Type B pancreatic cell (in vitro differentiated cells): ENCODE data around the gene ZDHHC11B. TPM values are rescaled to one million over a fixed set of nuclear protein-coding genes. Genes with fewer than 3 reads are reported as not detected.
A peak's percentile ranks its signal among the peaks of the same experiment; 100 is the strongest.

Experiments used
- DNase-seq: peaks from one replicate; pipeline ENCODE4 v3.0.0; 2021; ENCODE audit warnings: mixed read lengths; ENCODE audit not compliant: unreplicated experiment; ENCODE audit errors: extremely low spot score
- H3K27ac Mint-ChIP-seq: 2 replicates; pipeline ENCODE4 v1.8.0; 2021; ENCODE audit warnings: mild to moderate bottlenecking, mixed read lengths
- H3K27me3 Mint-ChIP-seq: 2 replicates; pipeline ENCODE4 v1.8.0; 2021; ENCODE audit warnings: mixed read lengths
- H3K36me3 Mint-ChIP-seq: 2 replicates; pipeline ENCODE4 v1.8.0; 2021; ENCODE audit warnings: mixed read lengths
- H3K4me1 Mint-ChIP-seq: one replicate; pipeline ENCODE4 v1.8.0; 2021; ENCODE audit warnings: mixed read lengths; ENCODE audit not compliant: unreplicated experiment
- H3K4me3 Mint-ChIP-seq: 2 replicates; pipeline ENCODE4 v1.8.0; 2021; ENCODE audit warnings: mild to moderate bottlenecking, mixed read lengths
- H3K9me3 Mint-ChIP-seq: 2 replicates; pipeline ENCODE4 v1.8.0; 2021; ENCODE audit warnings: mixed read lengths
- CTCF ChIP-seq: fragments of 200-600 bp; sonication (generic); conservative IDR thresholded peaks from 2 replicates; pipeline ENCODE4 v1.5.0; 2021; ENCODE audit warnings: antibody characterized with exemption, mild to moderate bottlenecking
- total RNA-seq: library from RNA; stranded (reverse); gene quantifications from 2 replicates; pipeline ENCODE4 v1.2.1, GENCODE V29; 2021; ENCODE audit warnings: low replicate concordance

ZDHHC11B gene
- total RNA-seq, 1 donor from 2014 or later = 4.0 TPM

- no peak overlapping the region for H3K4me3 Mint-ChIP-seq
- H3K9me3 Mint-ChIP-seq = no peaks in the 10 kb centered on the region
- no peak overlapping the region for H3K27ac Mint-ChIP-seq
- DNase-seq = peak; percentile 67
- no peak for TF ChIP-seq CTCF
- peaks cover 5% of the 10 kb centered on the region for H3K36me3 Mint-ChIP-seq
- H3K27me3 Mint-ChIP-seq = peaks cover 5% of the 10 kb centered on the region
- peaks cover 6% of the 10 kb centered on the region for H3K4me1 Mint-ChIP-seq
Measured at GRCh38 chr5:670396-671270, 113.9 kb downstream of the ZDHHC11B start.

- peaks cover 6% of the 10 kb centered on the region for H3K4me1 Mint-ChIP-seq
- no peak for TF ChIP-seq CTCF
- no peaks in the 10 kb centered on the region for H3K9me3 Mint-ChIP-seq
- H3K36me3 Mint-ChIP-seq = peaks cover 5% of the 10 kb centered on the region
- H3K27ac Mint-ChIP-seq = no peak overlapping the region
- DNase-seq = peak; percentile 68
- H3K4me3 Mint-ChIP-seq = no peak overlapping the region
- peaks cover 5% of the 10 kb centered on the region for H3K27me3 Mint-ChIP-seq
Measured at GRCh38 chr5:669842-670395, 114.6 kb downstream of the ZDHHC11B start.

GRCh38 chr5:669111-669841 is 115.3 kb downstream of the ZDHHC11B start:
- TF ChIP-seq CTCF = peak; percentile 74
- no peaks in the 10 kb centered on the region for H3K9me3 Mint-ChIP-seq
- H3K4me1 Mint-ChIP-seq = peaks cover 6% of the 10 kb centered on the region
- peaks cover 5% of the 10 kb centered on the region for H3K36me3 Mint-ChIP-seq
- no peak overlapping the region for H3K4me3 Mint-ChIP-seq
- H3K27me3 Mint-ChIP-seq = peaks cover 5% of the 10 kb centered on the region
- peak; percentile 70 for DNase-seq
- no peak overlapping the region for H3K27ac Mint-ChIP-seq

GRCh38 chr5:668283-668995 is 116.1 kb downstream of the ZDHHC11B start:
- no peak for DNase-seq
- H3K4me3 Mint-ChIP-seq = no peak overlapping the region
- peaks cover 5% of the 10 kb centered on the region for H3K27me3 Mint-ChIP-seq
- H3K4me1 Mint-ChIP-seq = peaks cover 6% of the 10 kb centered on the region
- peaks cover 5% of the 10 kb centered on the region for H3K36me3 Mint-ChIP-seq
- no peak overlapping the region for H3K27ac Mint-ChIP-seq
- no peak for TF ChIP-seq CTCF
- H3K9me3 Mint-ChIP-seq = no peaks in the 10 kb centered on the region

GRCh38 chr5:666816-667498 is 117.6 kb downstream of the ZDHHC11B start:
- no peaks in the 10 kb centered on the region for H3K4me1 Mint-ChIP-seq
- H3K9me3 Mint-ChIP-seq = no peaks in the 10 kb centered on the region
- DNase-seq = no peak
- H3K4me3 Mint-ChIP-seq = no peak overlapping the region
- no peak overlapping the region for H3K27ac Mint-ChIP-seq
- H3K36me3 Mint-ChIP-seq = peaks cover 5% of the 10 kb centered on the region
- no peak for TF ChIP-seq CTCF
- no peaks in the 10 kb centered on the region for H3K27me3 Mint-ChIP-seq
